H1 (cell line): Measurements from ENCODE around the gene C6orf58.

Experiments used
- ASH2L ChIP-seq: fragments of 200-600, 300-600 bp; sonication (generic); IDR thresholded peaks from one replicate; pipeline ENCODE4 v1.7.1; 2017; ENCODE audit warnings: low read length
- EP300 ChIP-seq, 2 experiments: IDR thresholded peaks; 1 replicate in 1 of 2; 2 replicates in 1 of 2; pipeline ENCODE4 v1.6.1; 2011 to 2012; ENCODE audit warnings: low read depth in 2 of 2, low read length in 2 of 2, mild to moderate bottlenecking in 2 of 2, borderline replicate concordance in 1 of 2, inconsistent platforms in 1 of 2, moderate library complexity in 1 of 2
- EZH2 ChIP-seq: fragments of 200-600 bp; sonication (generic); IDR thresholded peaks from 2 replicates; pipeline ENCODE4 v1.7.1; 2012; ENCODE audit warnings: low read depth, mild to moderate bottlenecking, moderate library complexity, low read length, inconsistent platforms; ENCODE audit not compliant: severe bottlenecking
- POLR2AphosphoS5 ChIP-seq: IDR thresholded peaks from 2 replicates; pipeline ENCODE4 v1.6.1; 2011; ENCODE audit warnings: low read depth, low read length
- ZNF274 ChIP-seq: IDR thresholded peaks from 2 replicates; pipeline ENCODE4 v1.7.0; 2012; ENCODE audit warnings: low read length, borderline replicate concordance; ENCODE audit errors: extremely low read depth
- TF ChIP-seq, protein P1 (sequence below), 3 experiments: IDR thresholded peaks; 1 replicate in 2 of 3; 2 replicates in 1 of 3; pipeline versions ENCODE4 v1.5.1 to v1.6.1; 2011; ENCODE audit warnings: low read length in 3 of 3, mild to moderate bottlenecking in 3 of 3, inconsistent platforms in 2 of 3, low read depth in 1 of 3, moderate library complexity in 1 of 3; ENCODE audit not compliant: insufficient read depth in 1 of 3; ENCODE audit errors: control extremely low read depth in 1 of 3
- TF ChIP-seq, protein P2 (sequence below): IDR thresholded peaks from 2 replicates; pipeline ENCODE4 v1.6.1; 2012; ENCODE audit warnings: inconsistent platforms

DNA sequence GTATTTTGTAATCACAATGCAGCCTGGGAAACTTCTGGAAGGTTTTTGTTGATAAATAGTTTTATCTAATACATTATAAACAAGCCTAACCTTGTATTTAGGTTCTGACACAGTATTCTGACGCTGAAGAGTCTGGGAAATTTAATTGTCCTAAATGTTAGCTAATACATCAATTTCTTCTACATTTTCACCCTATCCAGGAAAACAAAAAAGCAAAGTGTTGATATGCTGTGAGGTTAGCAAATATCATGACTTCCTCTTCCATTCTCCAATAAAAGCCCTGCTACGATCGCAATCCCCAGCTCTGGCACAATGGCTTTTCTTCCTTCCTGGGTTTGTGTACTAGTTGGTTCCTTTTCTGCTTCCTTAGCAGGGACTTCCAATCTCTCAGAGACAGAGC is at the start of gene C6orf58:
- no peak for TF ChIP-seq POLR2AphosphoS5
- TF ChIP-seq, protein P1, sequence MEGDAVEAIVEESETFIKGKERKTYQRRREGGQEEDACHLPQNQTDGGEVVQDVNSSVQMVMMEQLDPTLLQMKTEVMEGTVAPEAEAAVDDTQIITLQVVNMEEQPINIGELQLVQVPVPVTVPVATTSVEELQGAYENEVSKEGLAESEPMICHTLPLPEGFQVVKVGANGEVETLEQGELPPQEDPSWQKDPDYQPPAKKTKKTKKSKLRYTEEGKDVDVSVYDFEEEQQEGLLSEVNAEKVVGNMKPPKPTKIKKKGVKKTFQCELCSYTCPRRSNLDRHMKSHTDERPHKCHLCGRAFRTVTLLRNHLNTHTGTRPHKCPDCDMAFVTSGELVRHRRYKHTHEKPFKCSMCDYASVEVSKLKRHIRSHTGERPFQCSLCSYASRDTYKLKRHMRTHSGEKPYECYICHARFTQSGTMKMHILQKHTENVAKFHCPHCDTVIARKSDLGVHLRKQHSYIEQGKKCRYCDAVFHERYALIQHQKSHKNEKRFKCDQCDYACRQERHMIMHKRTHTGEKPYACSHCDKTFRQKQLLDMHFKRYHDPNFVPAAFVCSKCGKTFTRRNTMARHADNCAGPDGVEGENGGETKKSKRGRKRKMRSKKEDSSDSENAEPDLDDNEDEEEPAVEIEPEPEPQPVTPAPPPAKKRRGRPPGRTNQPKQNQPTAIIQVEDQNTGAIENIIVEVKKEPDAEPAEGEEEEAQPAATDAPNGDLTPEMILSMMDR (IDR thresholded peaks at IDR 0.05; ENCODE audit: control extremely low read depth in 1 of 3, insufficient read depth in 1 of 3, low read depth in 1 of 3, low read length in 3 of 3), result no peak
- TF ChIP-seq, protein P2, sequence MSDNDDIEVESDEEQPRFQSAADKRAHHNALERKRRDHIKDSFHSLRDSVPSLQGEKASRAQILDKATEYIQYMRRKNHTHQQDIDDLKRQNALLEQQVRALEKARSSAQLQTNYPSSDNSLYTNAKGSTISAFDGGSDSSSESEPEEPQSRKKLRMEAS, result no peak
- TF ChIP-seq EZH2, result no peak
- TF ChIP-seq EP300 (IDR thresholded peaks at IDR 0.05; ENCODE audit: borderline replicate concordance in 1 of 2, low read depth in 2 of 2, low read length in 2 of 2), result no peak
- TF ChIP-seq ZNF274, result no peak
- TF ChIP-seq ASH2L, result no peak
